HL-60 (cell line): ENCODE results near the gene SOBP.

ENCODE experiments used
- GABPA ChIP-seq: IDR thresholded peaks from 2 replicates; pipeline ENCODE4 v1.6.1; 2012; ENCODE audit warnings: low read depth
- POLR2AphosphoS5 ChIP-seq: IDR thresholded peaks from 2 replicates; pipeline ENCODE4 v1.6.1; 2012; ENCODE audit warnings: low read depth
- REST ChIP-seq: IDR thresholded peaks from 2 replicates; pipeline ENCODE4 v1.6.1; 2012; ENCODE audit warnings: low read depth; ENCODE audit not compliant: insufficient replicate concordance
- SPI1 ChIP-seq: IDR thresholded peaks from 2 replicates; pipeline ENCODE4 v1.6.1; 2012; ENCODE audit warnings: low read depth, mild to moderate bottlenecking, borderline replicate concordance
- TF ChIP-seq, protein P1 (sequence below): IDR thresholded peaks from one replicate; pipeline ENCODE4 v1.5.1; 2011; ENCODE audit warnings: low read length, control low read depth, inconsistent platforms; ENCODE audit not compliant: insufficient read depth

GRCh38 chr6:107458672-107459282 lies 31.1 kb upstream of the SOBP start:
- TF ChIP-seq, protein P1, sequence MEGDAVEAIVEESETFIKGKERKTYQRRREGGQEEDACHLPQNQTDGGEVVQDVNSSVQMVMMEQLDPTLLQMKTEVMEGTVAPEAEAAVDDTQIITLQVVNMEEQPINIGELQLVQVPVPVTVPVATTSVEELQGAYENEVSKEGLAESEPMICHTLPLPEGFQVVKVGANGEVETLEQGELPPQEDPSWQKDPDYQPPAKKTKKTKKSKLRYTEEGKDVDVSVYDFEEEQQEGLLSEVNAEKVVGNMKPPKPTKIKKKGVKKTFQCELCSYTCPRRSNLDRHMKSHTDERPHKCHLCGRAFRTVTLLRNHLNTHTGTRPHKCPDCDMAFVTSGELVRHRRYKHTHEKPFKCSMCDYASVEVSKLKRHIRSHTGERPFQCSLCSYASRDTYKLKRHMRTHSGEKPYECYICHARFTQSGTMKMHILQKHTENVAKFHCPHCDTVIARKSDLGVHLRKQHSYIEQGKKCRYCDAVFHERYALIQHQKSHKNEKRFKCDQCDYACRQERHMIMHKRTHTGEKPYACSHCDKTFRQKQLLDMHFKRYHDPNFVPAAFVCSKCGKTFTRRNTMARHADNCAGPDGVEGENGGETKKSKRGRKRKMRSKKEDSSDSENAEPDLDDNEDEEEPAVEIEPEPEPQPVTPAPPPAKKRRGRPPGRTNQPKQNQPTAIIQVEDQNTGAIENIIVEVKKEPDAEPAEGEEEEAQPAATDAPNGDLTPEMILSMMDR, result no peak
- TF ChIP-seq REST (no peak), POLR2AphosphoS5 (no peak), SPI1 (no peak), GABPA (no peak)
